ENCODE results near the gene PCDHA3.
"Not testable (repeated sequence)": the region's sequence is repeated elsewhere in the genome, so short reads cannot be mapped to it uniquely, and the experiment has no call there.

Gene PCDHA3

DNA sequence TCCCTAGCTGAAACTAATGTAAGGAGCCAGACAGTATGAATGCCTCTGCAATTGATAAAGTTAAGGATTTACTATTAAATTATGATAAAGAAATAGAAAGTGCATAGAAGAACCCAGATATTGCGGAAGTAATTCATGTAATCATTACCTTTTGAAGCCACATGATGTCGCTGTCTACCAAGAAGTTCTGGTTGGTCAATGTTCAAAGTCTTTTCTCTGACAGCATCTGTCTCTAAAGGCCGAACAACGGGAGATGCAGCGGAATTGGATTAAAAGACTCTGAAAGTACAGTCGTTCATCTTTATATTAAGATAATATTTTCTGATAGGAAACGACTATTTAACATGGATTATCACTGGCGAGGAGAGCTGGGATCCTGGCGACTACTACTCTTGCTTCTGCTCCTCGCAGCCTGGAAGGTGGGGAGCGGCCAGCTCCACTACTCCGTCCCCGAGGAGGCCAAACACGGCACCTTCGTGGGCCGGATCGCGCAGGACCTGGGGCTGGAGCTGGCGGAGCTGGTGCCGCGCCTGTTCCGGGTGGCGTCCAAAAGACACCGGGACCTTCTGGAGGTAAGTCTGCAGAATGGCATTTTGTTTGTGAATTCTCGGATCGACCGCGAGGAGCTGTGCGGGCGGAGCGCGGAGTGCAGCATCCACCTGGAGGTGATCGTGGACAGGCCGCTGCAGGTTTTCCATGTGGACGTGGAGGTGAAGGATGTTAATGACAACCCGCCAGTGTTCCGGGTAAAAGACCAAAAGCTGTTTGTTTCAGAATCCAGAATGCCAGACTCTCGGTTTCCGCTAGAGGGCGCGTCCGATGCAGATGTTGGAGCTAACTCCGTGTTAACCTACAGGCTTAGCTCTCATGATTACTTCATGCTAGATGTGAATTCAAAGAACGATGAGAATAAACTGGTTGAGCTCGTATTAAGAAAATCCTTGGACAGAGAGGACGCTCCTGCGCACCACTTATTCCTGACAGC is 40.4 kb downstream of the PCDHA3 start, which contains the start of gene PCDHA8:
Gene PCDHA8 (plus strand): TSS at position 210 of the 985 bp plus-strand sequence. CDS start 135 bp downstream, at position 345.
- no peak within 1 kb of the TSS for H3K4me3 ChIP-seq (replicated peaks in 1 of 2; ENCODE audit: low read depth in 2 of 2, low read length in 2 of 2)
- TF ChIP-seq CTCF (IDR thresholded peaks at IDR 0.05; ENCODE audit: low read depth, low read length) = peak; percentile 37
- peak in 1 of 2 donors; percentile 17 for DNase-seq (ENCODE audit: low read depth in 2 of 2)

DNA sequence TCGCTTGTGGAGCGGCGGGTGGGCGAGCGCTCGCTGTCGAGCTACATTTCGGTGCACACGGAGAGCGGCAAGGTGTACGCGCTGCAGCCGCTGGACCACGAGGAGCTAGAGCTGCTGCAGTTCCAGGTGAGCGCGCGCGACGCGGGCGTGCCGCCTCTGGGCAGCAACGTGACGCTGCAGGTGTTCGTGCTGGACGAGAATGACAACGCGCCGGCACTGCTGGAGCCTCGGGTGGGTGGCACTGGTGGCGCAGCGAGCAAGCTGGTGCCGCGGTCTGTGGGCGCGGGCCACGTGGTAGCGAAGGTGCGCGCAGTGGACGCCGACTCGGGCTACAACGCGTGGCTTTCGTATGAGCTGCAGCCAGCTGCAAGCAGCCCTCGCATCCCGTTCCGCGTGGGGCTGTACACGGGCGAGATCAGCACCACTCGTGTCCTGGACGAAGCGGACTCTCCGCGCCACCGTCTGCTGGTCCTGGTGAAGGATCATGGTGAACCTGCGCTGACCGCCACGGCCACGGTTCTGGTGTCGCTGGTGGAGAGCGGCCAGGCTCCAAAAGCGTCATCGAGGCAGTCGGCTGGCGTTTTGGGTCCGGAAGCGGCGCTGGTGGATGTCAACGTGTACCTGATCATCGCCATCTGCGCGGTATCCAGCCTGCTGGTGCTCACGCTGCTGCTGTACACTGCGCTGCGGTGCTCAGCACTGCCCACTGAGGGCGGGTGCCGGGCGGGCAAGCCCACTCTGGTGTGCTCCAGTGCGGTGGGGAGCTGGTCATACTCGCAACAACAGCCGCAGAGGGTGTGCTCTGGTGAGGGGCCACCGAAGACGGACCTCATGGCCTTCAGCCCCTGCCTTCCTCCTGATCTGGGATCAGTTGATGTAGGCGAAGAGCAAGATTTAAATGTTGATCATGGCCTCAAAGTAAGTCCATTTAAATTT is 42.2 kb downstream of the PCDHA3 start:
- H3K4me3 ChIP-seq (replicated peaks in 1 of 2; ENCODE audit: low read depth in 2 of 2, low read length in 2 of 2) = no peak overlapping the region
- DNase-seq (ENCODE audit: low read depth in 2 of 2) = no peak
- no peak for TF ChIP-seq CTCF (IDR thresholded peaks at IDR 0.05; ENCODE audit: low read depth, low read length)

GRCh38 chr5:140848139-140849102 is 47.6 kb downstream of the PCDHA3 start, which contains the start of gene PCDHA9:
Gene PCDHA9 (plus strand): TSS chr5:140848382. CDS start chr5:140848496, 114 bp downstream.
- peak in 1 of 2 donors; percentile 1 for DNase-seq (ENCODE audit: low read depth in 2 of 2)

GRCh38 chr5:140849831-140850634 is 49.2 kb downstream of the PCDHA3 start:
- H3K4me3 ChIP-seq (replicated peaks in 1 of 2; ENCODE audit: low read depth in 2 of 2, low read length in 2 of 2); DNase-seq (ENCODE audit: low read depth in 2 of 2): not testable (repeated sequence)

More at GRCh38 chr5:140848139-140849102, 47.6 kb downstream of the PCDHA3 start, which contains the start of gene PCDHA9:
- not testable (repeated sequence) for H3K4me3 ChIP-seq (replicated peaks in 1 of 2; ENCODE audit: low read depth in 2 of 2, low read length in 2 of 2)

Data from cardiac fibroblast (primary cell).